ENCODE measurements around the gene SDR39U1. TPM values are rescaled to one million over a fixed set of nuclear protein-coding genes. Genes with fewer than 3 reads are reported as not detected.

Gene SDR39U1
- total RNA-seq, 1 donor from 2014 or later: 29.7 TPM

DNA sequence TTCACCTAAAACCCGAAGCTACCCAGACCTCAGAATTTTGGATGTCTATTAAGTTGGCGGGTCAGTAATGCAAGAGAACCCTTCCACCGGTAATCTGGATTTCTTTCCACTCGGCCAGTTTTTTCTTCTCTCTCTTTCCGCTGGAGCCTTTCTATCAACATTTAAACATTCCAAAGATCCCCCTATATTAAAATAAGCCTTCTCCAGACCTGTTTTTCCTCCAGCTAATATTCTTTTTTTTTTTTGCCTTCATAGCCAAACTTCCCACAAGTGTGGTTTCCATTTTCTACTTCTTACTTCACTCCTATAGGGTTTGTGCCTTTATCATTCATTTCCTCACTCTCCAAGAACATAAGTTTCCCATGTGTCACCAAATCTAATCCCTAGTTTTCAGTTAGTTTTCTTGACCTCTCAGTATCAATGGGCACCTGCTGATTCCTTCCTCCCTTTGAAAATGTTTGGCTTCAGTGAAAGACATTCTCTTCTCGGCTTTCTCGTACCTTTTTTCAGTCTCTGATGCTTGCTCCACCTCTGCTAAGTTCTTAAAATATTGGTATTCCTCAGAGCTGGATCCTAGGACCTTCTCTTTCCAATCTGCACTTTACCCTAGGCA, 583 bp upstream of the SDR39U1 start:
- DNase-seq (ENCODE audit: low read depth): no peak
- Histone ChIP-seq H3K36me3 (ENCODE audit: control insufficient read depth, insufficient read depth, low read length) (no peaks in the 10 kb centered on the region), H3K4me3 (ENCODE audit: low read depth, low read length) (peak overlapping the region; percentile 82), H3K27me3 (ENCODE audit: control insufficient read depth, insufficient read depth, low read length) (no peaks in the 10 kb centered on the region)
- TF ChIP-seq, protein P1, sequence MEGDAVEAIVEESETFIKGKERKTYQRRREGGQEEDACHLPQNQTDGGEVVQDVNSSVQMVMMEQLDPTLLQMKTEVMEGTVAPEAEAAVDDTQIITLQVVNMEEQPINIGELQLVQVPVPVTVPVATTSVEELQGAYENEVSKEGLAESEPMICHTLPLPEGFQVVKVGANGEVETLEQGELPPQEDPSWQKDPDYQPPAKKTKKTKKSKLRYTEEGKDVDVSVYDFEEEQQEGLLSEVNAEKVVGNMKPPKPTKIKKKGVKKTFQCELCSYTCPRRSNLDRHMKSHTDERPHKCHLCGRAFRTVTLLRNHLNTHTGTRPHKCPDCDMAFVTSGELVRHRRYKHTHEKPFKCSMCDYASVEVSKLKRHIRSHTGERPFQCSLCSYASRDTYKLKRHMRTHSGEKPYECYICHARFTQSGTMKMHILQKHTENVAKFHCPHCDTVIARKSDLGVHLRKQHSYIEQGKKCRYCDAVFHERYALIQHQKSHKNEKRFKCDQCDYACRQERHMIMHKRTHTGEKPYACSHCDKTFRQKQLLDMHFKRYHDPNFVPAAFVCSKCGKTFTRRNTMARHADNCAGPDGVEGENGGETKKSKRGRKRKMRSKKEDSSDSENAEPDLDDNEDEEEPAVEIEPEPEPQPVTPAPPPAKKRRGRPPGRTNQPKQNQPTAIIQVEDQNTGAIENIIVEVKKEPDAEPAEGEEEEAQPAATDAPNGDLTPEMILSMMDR (IDR thresholded peaks at IDR 0.05; ENCODE audit: insufficient read depth, low read length, poor library complexity, severe bottlenecking): no peak

DNA sequence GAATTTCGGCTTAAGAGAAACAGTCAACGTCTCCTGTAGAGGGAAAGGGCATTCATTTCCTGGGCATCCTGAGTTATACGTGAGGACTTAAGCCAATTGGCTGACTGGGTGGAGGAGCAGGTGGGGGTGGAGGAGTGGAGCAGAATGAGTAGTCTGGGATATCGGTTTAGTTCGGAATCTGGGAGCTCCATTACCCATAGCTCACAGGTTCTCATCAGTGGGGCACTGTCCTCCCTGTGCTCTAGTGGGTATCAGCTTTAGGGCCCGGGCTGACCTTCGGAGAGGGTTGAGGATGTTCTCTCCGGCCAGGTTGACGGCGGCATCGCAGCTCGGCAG, 704 bp downstream of the SDR39U1 start:
- Histone ChIP-seq H3K27me3 (ENCODE audit: control insufficient read depth, insufficient read depth, low read length) (no peaks in the 10 kb centered on the region), H3K4me3 (ENCODE audit: low read depth, low read length) (peak overlapping the region; percentile 82), H3K36me3 (ENCODE audit: control insufficient read depth, insufficient read depth, low read length) (peaks cover 2% of the 10 kb centered on the region)
- no peak for DNase-seq (ENCODE audit: low read depth)
- TF ChIP-seq, protein P1 (IDR thresholded peaks at IDR 0.05; ENCODE audit: insufficient read depth, low read length, poor library complexity, severe bottlenecking): no peak

DNA sequence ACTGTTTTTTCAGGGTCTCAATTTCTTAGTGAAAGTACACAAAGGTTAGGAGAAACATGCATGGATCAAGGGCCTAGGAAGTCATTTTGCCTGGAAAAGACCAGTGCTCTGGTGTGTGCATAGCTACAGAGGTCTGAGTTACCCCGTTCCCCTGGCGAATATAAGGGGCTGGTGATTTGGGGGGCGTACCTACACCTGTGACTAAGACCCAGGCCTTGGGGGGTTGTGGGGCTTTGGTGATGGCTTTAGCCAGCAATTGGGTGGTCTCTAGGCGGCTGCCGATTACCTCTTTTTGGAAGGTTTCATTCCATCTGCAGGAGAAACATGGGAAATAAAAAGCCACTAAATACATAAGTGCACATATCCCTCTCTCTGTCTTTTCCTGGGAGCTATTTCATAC, 1.1 kb downstream of the SDR39U1 start:
- Histone ChIP-seq H3K36me3 (ENCODE audit: control insufficient read depth, insufficient read depth, low read length) (peaks cover 2% of the 10 kb centered on the region), H3K27me3 (ENCODE audit: control insufficient read depth, insufficient read depth, low read length) (no peaks in the 10 kb centered on the region), H3K4me3 (ENCODE audit: low read depth, low read length) (peak overlapping the region; percentile 82)
- TF ChIP-seq, protein P1 (IDR thresholded peaks at IDR 0.05; ENCODE audit: insufficient read depth, low read length, poor library complexity, severe bottlenecking): no peak
- no peak for DNase-seq (ENCODE audit: low read depth)

DNA sequence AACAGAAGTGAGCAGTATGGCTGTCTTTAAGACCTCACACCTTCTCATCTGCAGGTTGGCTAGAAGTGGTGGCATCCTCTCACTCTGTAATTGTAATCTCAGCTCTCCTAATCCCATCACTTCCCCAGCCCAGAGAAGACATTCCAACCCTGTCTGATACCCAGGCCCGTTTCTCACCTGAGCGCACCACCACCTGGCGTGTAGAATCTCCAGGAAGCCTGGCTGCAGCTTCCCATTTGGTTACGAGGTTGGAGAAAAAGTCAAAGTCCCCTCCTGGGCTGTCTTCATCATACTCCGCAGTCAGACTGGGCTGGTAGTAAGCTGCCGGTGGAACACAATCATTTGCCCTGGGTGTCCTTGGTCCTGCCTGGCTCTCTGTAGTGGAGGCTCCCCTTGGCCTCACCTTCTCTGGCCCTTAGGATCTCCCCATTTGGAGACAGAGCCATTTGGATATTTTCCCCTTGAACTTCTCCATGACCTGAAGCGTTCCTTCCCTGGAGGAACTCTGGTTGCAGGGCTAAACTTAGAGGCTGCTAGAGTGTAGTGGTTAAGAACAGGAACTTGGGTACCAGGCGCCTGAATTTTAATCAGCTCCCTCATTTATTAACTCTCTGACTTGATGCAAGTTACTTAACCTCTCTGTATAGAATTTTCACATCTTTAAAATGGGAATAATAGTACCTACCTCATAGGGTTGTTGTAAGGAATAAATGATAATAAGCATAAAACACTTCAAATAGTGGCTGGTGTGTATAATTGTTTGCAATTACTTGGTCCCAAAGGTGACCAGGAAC, 1.8 kb downstream of the SDR39U1 start:
- TF ChIP-seq, protein P1 (IDR thresholded peaks at IDR 0.05; ENCODE audit: insufficient read depth, low read length, poor library complexity, severe bottlenecking): no peak

DNA sequence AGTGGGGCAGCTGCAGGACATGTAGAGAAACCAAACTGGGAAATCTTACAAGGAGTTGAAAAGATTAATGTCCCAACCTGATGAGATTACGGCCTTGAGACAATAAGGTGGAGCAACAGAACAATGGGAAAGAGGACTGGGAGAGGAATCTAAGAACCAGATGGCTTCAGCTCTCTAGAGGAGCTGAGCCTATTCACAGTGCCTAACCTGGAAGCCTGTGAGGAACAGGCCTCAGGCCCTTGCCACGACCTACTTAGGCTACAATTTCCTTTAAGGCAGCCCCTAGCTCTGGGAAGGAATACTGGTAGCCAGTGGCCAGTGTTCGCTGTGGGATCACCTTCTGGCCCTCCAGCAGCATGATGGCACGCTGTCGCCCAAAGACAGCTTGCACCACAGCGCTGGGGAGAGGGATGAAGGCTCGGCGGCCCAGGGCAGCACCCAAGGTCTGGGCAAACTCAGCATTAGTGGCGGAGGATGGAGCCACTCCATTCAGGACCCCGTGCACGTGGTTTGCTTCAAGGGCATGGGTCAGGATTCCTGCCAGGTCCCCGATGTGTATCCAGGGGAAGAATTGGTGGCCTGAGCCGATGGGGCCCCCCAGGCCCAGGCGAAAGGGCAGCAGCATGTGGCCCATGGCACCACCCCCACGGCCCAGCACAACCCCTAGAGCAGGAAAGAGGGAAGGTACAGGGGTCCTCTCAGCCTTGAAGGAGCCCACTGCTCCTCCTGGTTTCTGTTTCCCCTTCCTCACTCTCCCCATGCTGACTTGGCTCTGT, 2.6 kb downstream of the SDR39U1 start:
- Histone ChIP-seq H3K27me3 (ENCODE audit: control insufficient read depth, insufficient read depth, low read length) (no peaks in the 10 kb centered on the region), H3K36me3 (ENCODE audit: control insufficient read depth, insufficient read depth, low read length) (peaks cover 2% of the 10 kb centered on the region), H3K4me3 (ENCODE audit: low read depth, low read length) (no peak overlapping the region)
- TF ChIP-seq, protein P1 (IDR thresholded peaks at IDR 0.05; ENCODE audit: insufficient read depth, low read length, poor library complexity, severe bottlenecking): no peak
- no peak for DNase-seq (ENCODE audit: low read depth)

More for the DNA sequence above, 1.8 kb downstream of the SDR39U1 start:
- no peak overlapping the region for H3K4me3 ChIP-seq (ENCODE audit: low read depth, low read length)
- peaks cover 2% of the 10 kb centered on the region for H3K36me3 ChIP-seq (ENCODE audit: control insufficient read depth, insufficient read depth, low read length)
- H3K27me3 ChIP-seq (ENCODE audit: control insufficient read depth, insufficient read depth, low read length): no peaks in the 10 kb centered on the region
- no peak for DNase-seq (ENCODE audit: low read depth)
